Left ventricle myocardium inferior (tissue), 1 donor: ENCODE results near the gene TRAM2. TPM values are rescaled to one million over a fixed set of nuclear protein-coding genes. Genes with fewer than 3 reads are reported as not detected.

Experiments used
- DNase-seq: peaks from one replicate; pipeline ENCODE4 v3.0.0-alpha.2; 2020
- H3K27ac ChIP-seq: fragments of 200-600 bp; replicated peaks from 2 replicates; pipeline ENCODE4 v1.8.0; 2021
- H3K27me3 ChIP-seq: fragments of 200-600 bp; 2 replicates; pipeline ENCODE4 v1.8.0; 2021; ENCODE audit warnings: low read depth
- H3K36me3 ChIP-seq: fragments of 200-600 bp; 2 replicates; pipeline ENCODE4 v1.8.0; 2021
- H3K4me1 ChIP-seq: fragments of 200-600 bp; 2 replicates; pipeline ENCODE4 v1.8.0; 2021
- H3K4me3 ChIP-seq: fragments of 200-600 bp; 2 replicates; pipeline ENCODE4 v1.8.0; 2021; ENCODE audit warnings: mild to moderate bottlenecking, moderate library complexity
- H3K9me3 ChIP-seq: fragments of 200-600 bp; replicated peaks from 2 replicates; pipeline ENCODE4 v1.8.0; 2021
- CTCF ChIP-seq: fragments of 200-600 bp; IDR thresholded peaks from 2 replicates; pipeline ENCODE4 v1.8.0; 2021; ENCODE audit warnings: antibody characterized with exemption, mild to moderate bottlenecking, borderline replicate concordance
- intact Hi-C: fragments of 100-400 bp; cut with micrococcal nuclease; formaldehyde crosslinking; loops from one replicate; pipeline ENCODE4 v1.11.0; 2022
- total RNA-seq: library from RNA; stranded (reverse); fragmentation: NEBNext Ultra II Directional; extraction: Animal tissue kit (Norgen Biotek cat#: 25700); gene quantifications from one replicate; pipeline ENCODE4 v1.2.1, GENCODE V29; 2021
- donor health status: DM: no; HTN: yes; CAD: no; lungs with severe emphysema.

The TRAM2 gene
- total RNA-seq, 1 donor from 2014 or later = 11.0 TPM

DNA sequence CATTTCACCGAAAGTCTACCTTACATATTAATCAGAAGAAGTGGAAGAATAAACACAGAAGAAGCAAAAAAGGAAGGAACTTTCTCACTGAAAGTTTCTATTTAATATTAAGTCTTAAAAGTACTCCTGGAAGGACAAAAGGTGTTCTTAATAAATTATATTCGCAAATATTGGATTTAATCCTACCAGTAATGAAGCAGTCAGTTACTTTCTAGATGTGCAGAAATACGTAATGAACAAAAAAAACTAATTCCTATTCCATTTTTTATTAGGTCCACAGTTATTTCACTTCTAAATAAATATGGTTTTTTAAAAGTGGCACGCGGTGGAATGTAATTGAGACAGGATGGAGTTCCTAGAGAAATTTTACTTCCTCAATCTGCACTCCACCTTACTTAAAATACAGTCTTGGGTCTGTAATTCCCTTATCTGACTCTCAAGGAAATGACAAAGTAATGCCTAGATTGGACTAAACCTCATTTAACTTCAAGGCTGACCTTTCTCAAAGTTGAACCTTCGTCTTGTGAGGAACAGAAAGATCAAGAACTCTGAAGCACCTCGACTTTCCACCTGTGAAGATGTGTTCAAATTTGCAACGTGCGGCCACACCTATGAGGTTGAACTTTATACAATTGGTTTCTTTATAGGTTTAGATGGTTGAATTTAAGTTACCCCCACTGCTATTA lies 1.1 kb upstream of the TRAM2 start:
- intact Hi-C loops = loop anchor here (10.0 kb wide), 1 partner anchor 63 kb away; no protein-coding TSS in a partner anchor
- Histone ChIP-seq H3K27me3 (no peaks in the 10 kb centered on the region), H3K9me3 (no peaks in the 10 kb centered on the region), H3K4me3 (peak overlapping the region; percentile 88), H3K36me3 (peaks cover 10% of the 10 kb centered on the region), H3K27ac (peak overlapping the region; percentile 99), H3K4me1 (peaks cover 52% of the 10 kb centered on the region)
- TF ChIP-seq CTCF = no peak
- DNase-seq = no peak

DNA sequence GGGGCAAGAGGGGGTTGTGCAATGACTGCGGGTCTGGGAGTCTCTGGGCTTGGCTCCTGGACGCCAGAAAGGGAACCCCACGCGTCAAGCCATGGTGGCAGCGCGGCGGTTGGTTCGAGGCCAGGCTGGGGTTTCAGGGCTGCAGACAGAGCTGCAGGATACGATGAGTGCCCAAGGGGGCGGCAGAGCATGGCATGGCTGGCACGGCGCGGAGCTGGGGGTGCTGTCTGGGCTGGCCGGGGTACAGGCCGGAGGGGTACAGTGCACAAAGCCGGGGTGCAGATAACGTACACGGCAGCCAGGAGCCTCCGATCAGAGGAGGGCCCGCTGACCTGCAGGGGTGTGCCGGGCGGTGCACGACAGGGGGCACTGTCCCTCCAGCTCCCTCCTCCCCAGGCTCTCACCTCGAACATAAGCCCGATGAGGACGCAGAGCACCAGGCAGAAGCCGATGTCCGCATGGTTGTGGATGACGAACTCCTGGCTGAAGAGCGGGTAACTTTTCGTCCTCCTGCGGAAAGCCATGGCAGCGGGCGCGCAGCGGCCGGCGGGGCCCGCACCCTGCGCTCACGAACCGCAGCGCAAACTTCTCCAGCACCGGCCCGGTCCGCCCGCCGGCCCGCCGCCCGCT lies 353 bp downstream of the TRAM2 start:
- DNase-seq = peak; percentile 65
- Histone ChIP-seq H3K27ac (peak overlapping the region; percentile 99), H3K27me3 (no peaks in the 10 kb centered on the region), H3K4me3 (peak overlapping the region; percentile 88), H3K4me1 (peaks cover 67% of the 10 kb centered on the region), H3K9me3 (no peaks in the 10 kb centered on the region), H3K36me3 (no peaks in the 10 kb centered on the region)
- intact Hi-C loops = loop anchor here (10.0 kb wide), 1 partner anchor 62 kb away; no protein-coding TSS in a partner anchor
- TF ChIP-seq CTCF = peak; percentile 69

DNA sequence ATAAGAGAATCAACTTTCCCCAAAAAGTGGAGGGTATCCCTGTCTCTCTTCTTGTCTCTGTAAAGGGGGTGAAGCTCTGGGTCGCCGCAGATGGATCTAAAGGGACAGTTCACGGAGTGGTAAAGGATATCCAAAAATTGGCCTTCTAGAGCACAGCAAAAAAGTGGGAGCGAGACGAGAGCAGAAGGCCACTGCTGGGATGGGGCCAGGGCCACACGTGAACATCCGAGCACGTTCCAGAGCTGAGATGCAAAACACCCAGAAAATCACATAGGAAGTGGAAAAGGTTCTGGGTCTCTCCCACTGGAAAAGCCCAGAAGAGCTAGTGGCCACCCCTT lies 837 bp downstream of the TRAM2 start:
- H3K9me3 ChIP-seq = no peaks in the 10 kb centered on the region
- DNase-seq = no peak
- no peaks in the 10 kb centered on the region for H3K36me3 ChIP-seq
- H3K27ac ChIP-seq = peak overlapping the region; percentile 99
- intact Hi-C loops = loop anchor here (10.0 kb wide), 1 partner anchor 61 kb away; no protein-coding TSS in a partner anchor
- H3K4me1 ChIP-seq = peaks cover 71% of the 10 kb centered on the region
- peak overlapping the region; percentile 88 for H3K4me3 ChIP-seq
- no peaks in the 10 kb centered on the region for H3K27me3 ChIP-seq
- no peak for TF ChIP-seq CTCF

GRCh38 chr6:52575502-52575892 lies 1.4 kb downstream of the TRAM2 start:
- Histone ChIP-seq H3K4me1 (peaks cover 77% of the 10 kb centered on the region), H3K27ac (peak overlapping the region; percentile 99), H3K27me3 (no peaks in the 10 kb centered on the region), H3K36me3 (no peaks in the 10 kb centered on the region), H3K9me3 (no peaks in the 10 kb centered on the region), H3K4me3 (peak overlapping the region; percentile 88)
- no peak for DNase-seq
- TF ChIP-seq CTCF = no peak
- intact Hi-C loops = loop anchor here (10.0 kb wide), 1 partner anchor 61 kb away; no protein-coding TSS in a partner anchor

- Histone ChIP-seq H3K27me3 (no peaks in the 10 kb centered on the region), H3K4me1 (peaks cover 83% of the 10 kb centered on the region), H3K27ac (peak overlapping the region; percentile 99), H3K9me3 (no peaks in the 10 kb centered on the region), H3K36me3 (no peaks in the 10 kb centered on the region), H3K4me3 (peak overlapping the region; percentile 88)
- no peak for DNase-seq
- intact Hi-C loops = loop anchor here (10.0 kb wide), 1 partner anchor 60 kb away; no protein-coding TSS in a partner anchor
- TF ChIP-seq CTCF = no peak
These were observed 2.0 kb downstream of the TRAM2 start for GRCh38 chr6:52574709-52575501.
